Small intestine (tissue), 7 donors: ENCODE results near the gene UPF1. TPM values are rescaled to one million over a fixed set of nuclear protein-coding genes. Genes with fewer than 3 reads are reported as not detected.

Experiments
- DNase-seq, 2 donors: peaks; one replicate each; pipeline versions ENCODE4 v3.0.0 to v3.0.0-alpha.2; 2013
- FAIRE-seq: peaks from 2 replicates; lab custom pipeline; 2012; peaks lifted over from hg19 to GRCh38; lab: Jason Lieb, UNC
- H3K27ac ChIP-seq, 3 donors: one replicate each; pipeline ENCODE4 v1.5.1; 2013; ENCODE audit warnings: low read length in 2 of 3, mild to moderate bottlenecking in 2 of 3, control low read depth in 1 of 3, inconsistent platforms in 1 of 3, low read depth in 1 of 3, moderate library complexity in 1 of 3
- H3K27me3 ChIP-seq, 3 donors: one replicate each; pipeline ENCODE4 v1.6.1; 2013; ENCODE audit warnings: low read length in 3 of 3, inconsistent platforms in 1 of 3; ENCODE audit not compliant: control insufficient read depth in 3 of 3, insufficient read depth in 3 of 3
- H3K36me3 ChIP-seq, 3 donors: one replicate each; pipeline ENCODE4 v1.6.1; 2013; ENCODE audit warnings: low read length in 3 of 3, inconsistent platforms in 1 of 3, low read depth in 1 of 3, mild to moderate bottlenecking in 1 of 3, moderate library complexity in 1 of 3; ENCODE audit not compliant: control insufficient read depth in 3 of 3, insufficient read depth in 2 of 3
- H3K4me1 ChIP-seq, 3 donors: one replicate each; pipeline ENCODE4 v1.6.1; 2013; ENCODE audit warnings: low read length in 2 of 3, inconsistent platforms in 1 of 3, low read depth in 1 of 3, mild to moderate bottlenecking in 1 of 3, moderate library complexity in 1 of 3; ENCODE audit not compliant: control insufficient read depth in 3 of 3, insufficient read depth in 2 of 3
- H3K4me3 ChIP-seq, 3 donors: one replicate each; pipeline ENCODE4 v1.5.1; 2013; ENCODE audit warnings: low read length in 3 of 3, control low read depth in 1 of 3, inconsistent platforms in 1 of 3, low read depth in 1 of 3, mild to moderate bottlenecking in 1 of 3, moderate library complexity in 1 of 3
- H3K9me3 ChIP-seq, 2 donors: one replicate each; pipeline ENCODE4 v1.6.1; 2013; ENCODE audit warnings: low read depth in 1 of 2, low read length in 1 of 2; ENCODE audit not compliant: control insufficient read depth in 2 of 2, insufficient read depth in 1 of 2
- whole genome bisulfite sequencing, 3 donors: extraction: QIAGEN DNeasy Blood & Tissue Kit; methylation state at CpG; one replicate each; pipeline ENCODE4 v1.1.7; 2013; 5-methylcytosine and 5-hydroxymethylcytosine counted together
- polyA plus RNA-seq, 4 donors: library from polyadenylated mRNA; stranded (reverse) in 3 of 4; unstranded in 1 of 4; fragments of 200-250 nt in 3 of 4; fragments of 120-200 nt in 1 of 4; gene quantifications; one replicate each; pipeline versions ENCODE4 v1.2.1 to v1.2.3, GENCODE V29; 2013
- donor health status: healthy with polysubstance abuse.
- donor health status: control.
- donor health status: control.
- donor health status: Bipolar disorder and iron deficiency.
- donor health status: healthy.

Gene UPF1
- polyA plus RNA-seq, 4 donors, result 37.6 to 55.1 (median 41.8) TPM

GRCh38 chr19:18860302-18860700, 28.5 kb downstream of the UPF1 start:
- Histone ChIP-seq H3K4me3 (no peak overlapping the region), H3K9me3 (no peaks in the 10 kb centered on the region), H3K27ac (no peak overlapping the region), H3K36me3 (peaks cover 35 to 100% (median 56%) of the 10 kb centered on the region in 3 donors), H3K27me3 (no peaks in the 10 kb centered on the region), H3K4me1 (no peaks in the 10 kb centered on the region)
- DNase-seq (no peak), FAIRE-seq (no peak)
- WGBS, 3 donors, result 81 to 83% (median 81%) methylated on average over 9 to 11 of the region's 11 CpGs

- H3K27me3 ChIP-seq, result no peaks in the 10 kb centered on the region
- FAIRE-seq, result no peak
- H3K36me3 ChIP-seq, result peaks cover 34 to 100% (median 56%) of the 10 kb centered on the region in 3 donors
- H3K4me3 ChIP-seq, result no peak overlapping the region
- no peaks in the 10 kb centered on the region for H3K4me1 ChIP-seq
- DNase-seq, result no peak
- no peak overlapping the region for H3K27ac ChIP-seq
- H3K9me3 ChIP-seq, result no peaks in the 10 kb centered on the region
- WGBS, 3 donors, result 88 to 92% (median 89%) methylated on average over 17 of the region's 17 CpGs
Measured at GRCh38 chr19:18860725-18861124, 29.0 kb downstream of the UPF1 start.

- Histone ChIP-seq H3K27me3 (no peaks in the 10 kb centered on the region), H3K9me3 (no peaks in the 10 kb centered on the region), H3K27ac (no peak overlapping the region), H3K4me1 (no peaks in the 10 kb centered on the region), H3K4me3 (no peak overlapping the region), H3K36me3 (peaks cover 34 to 100% (median 52%) of the 10 kb centered on the region in 3 donors)
- 76 to 83% (median 82%) methylated on average over 9 of the region's 9 CpGs for WGBS, 3 donors
- DNase-seq (no peak), FAIRE-seq (no peak)
Measured at GRCh38 chr19:18861235-18861634, 29.5 kb downstream of the UPF1 start.

- peaks cover 31 to 100% (median 53%) of the 10 kb centered on the region in 3 donors for H3K36me3 ChIP-seq
- no peaks in the 10 kb centered on the region for H3K9me3 ChIP-seq
- no peaks in the 10 kb centered on the region for H3K4me1 ChIP-seq
- no peaks in the 10 kb centered on the region for H3K27me3 ChIP-seq
- no peak for FAIRE-seq
- DNase-seq, result no peak
- no peak overlapping the region for H3K27ac ChIP-seq
- WGBS, 3 donors, result 92 to 95% (median 92%) methylated on average over 12 of the region's 12 CpGs
- no peak overlapping the region for H3K4me3 ChIP-seq
Measured at GRCh38 chr19:18861917-18862316, 30.2 kb downstream of the UPF1 start.

- FAIRE-seq, result no peak
- H3K27ac ChIP-seq, result no peak overlapping the region
- 93 to 95% (median 95%) methylated on average over 32 to 33 of the region's 33 CpGs for WGBS, 3 donors
- H3K4me3 ChIP-seq, result no peak overlapping the region
- no peaks in the 10 kb centered on the region for H3K4me1 ChIP-seq
- DNase-seq, result no peak
- H3K27me3 ChIP-seq, result peaks cover 0 to 2% (median 0%) of the 10 kb centered on the region in 3 donors
- H3K9me3 ChIP-seq, result no peaks in the 10 kb centered on the region
- H3K36me3 ChIP-seq, result peaks cover 39 to 100% (median 49%) of the 10 kb centered on the region in 3 donors
Measured at GRCh38 chr19:18862976-18863842, 31.4 kb downstream of the UPF1 start.

GRCh38 chr19:18863843-18864362, 32.1 kb downstream of the UPF1 start:
- peaks cover 0 to 5% (median 0%) of the 10 kb centered on the region in 3 donors for H3K27me3 ChIP-seq
- peaks cover 33 to 96% (median 46%) of the 10 kb centered on the region in 3 donors for H3K36me3 ChIP-seq
- DNase-seq, result no peak
- no peak overlapping the region for H3K27ac ChIP-seq
- H3K9me3 ChIP-seq, result no peaks in the 10 kb centered on the region
- 80 to 83% (median 80%) methylated on average over 16 of the region's 16 CpGs for WGBS, 3 donors
- no peak overlapping the region for H3K4me3 ChIP-seq
- FAIRE-seq, result no peak
- no peaks in the 10 kb centered on the region for H3K4me1 ChIP-seq

GRCh38 chr19:18865106-18865972, 33.6 kb downstream of the UPF1 start:
- H3K36me3 ChIP-seq, result peaks cover 26 to 81% (median 36%) of the 10 kb centered on the region in 3 donors

More at GRCh38 chr19:18865106-18865972, 33.6 kb downstream of the UPF1 start:
- Histone ChIP-seq H3K27ac (no peak overlapping the region), H3K27me3 (peaks cover 0 to 16% (median 0%) of the 10 kb centered on the region in 3 donors), H3K9me3 (no peaks in the 10 kb centered on the region), H3K4me1 (peaks cover 0 to 2% (median 0%) of the 10 kb centered on the region in 3 donors), H3K4me3 (no peak overlapping the region)
- FAIRE-seq (no peak), DNase-seq (no peak)
- WGBS, 3 donors, result 83 to 91% (median 91%) methylated on average over 25 to 27 of the region's 27 CpGs
